OCI-LY3 (cell line): Measurements from ENCODE around the gene BRWD1.

Experiments used
- H2AFZ ChIP-seq: fragments of 200-600, 300-600 bp; shearing (Covaris generic); 2 replicates; pipeline ENCODE4 v1.6.0; 2014; ENCODE audit warnings: antibody characterized with exemption, low read depth, low read length
- H3K27ac ChIP-seq: fragments of 200-600, 300-600 bp; sonication (generic); 2 replicates; pipeline ENCODE4 v1.5.1; 2014; ENCODE audit warnings: mild to moderate bottlenecking, low read length, moderate library complexity, mixed read lengths
- H3K27me3 ChIP-seq: fragments of 200-600, 300-600 bp; sonication (generic); 2 replicates; pipeline ENCODE4 v1.6.1; 2014; ENCODE audit warnings: low read depth, low read length, mixed read lengths
- H3K36me3 ChIP-seq: fragments of 200-600, 300-600 bp; sonication (generic); replicated peaks from 2 replicates; pipeline ENCODE3; 2014; ENCODE audit warnings: low read depth, low read length, mixed read lengths
- H3K4me1 ChIP-seq: fragments of 300-600, 200-600 bp; sonication (generic); 2 replicates; pipeline ENCODE4 v1.6.1; 2014; ENCODE audit warnings: low read length, mixed read lengths
- H3K4me2 ChIP-seq: fragments of 200-600, 300-600 bp; sonication (generic); 2 replicates; pipeline ENCODE4 v1.6.1; 2014; ENCODE audit warnings: low read length, mixed read lengths
- H3K4me3 ChIP-seq: fragments of 300-600, 200-600 bp; sonication (generic); 2 replicates; pipeline ENCODE4 v1.5.1; 2014; ENCODE audit warnings: antibody characterized with exemption, mild to moderate bottlenecking, low read length, moderate library complexity
- H3K79me2 ChIP-seq: fragments of 300-600, 200-600 bp; shearing (Covaris generic); 2 replicates; pipeline ENCODE4 v1.6.1; 2014; ENCODE audit warnings: mild to moderate bottlenecking, low read length, mixed read lengths
- H3K9ac ChIP-seq: fragments of 300-600, 200-600 bp; shearing (Covaris generic); 2 replicates; pipeline ENCODE4 v1.6.0; 2014; ENCODE audit warnings: mild to moderate bottlenecking, low read length, moderate library complexity
- H3K9me3 ChIP-seq: fragments of 200-600, 300-600 bp; shearing (Covaris generic); 2 replicates; pipeline ENCODE4 v1.6.1; 2014; ENCODE audit warnings: low read length, mixed read lengths; ENCODE audit not compliant: insufficient read depth
- H4K20me1 ChIP-seq: fragments of 200-600, 300-600 bp; sonication (generic); 2 replicates; pipeline ENCODE4 v1.6.1; 2016; ENCODE audit warnings: low read length, mixed read lengths; ENCODE audit not compliant: insufficient read depth
- EZH2phosphoT487 ChIP-seq: fragments of 200-600 bp; shearing (Covaris generic); IDR thresholded peaks from 2 replicates; pipeline ENCODE4 v1.6.1; 2018; ENCODE audit warnings: antibody characterized with exemption, mixed run types, low read depth
- TF ChIP-seq, protein P1 (sequence below): fragments of 200-600, 300-600 bp; sonication (generic); IDR thresholded peaks from 2 replicates; pipeline ENCODE4 v1.5.1; 2014; ENCODE audit warnings: antibody characterized with exemption, low read length, low read depth

Gene BRWD1

DNA sequence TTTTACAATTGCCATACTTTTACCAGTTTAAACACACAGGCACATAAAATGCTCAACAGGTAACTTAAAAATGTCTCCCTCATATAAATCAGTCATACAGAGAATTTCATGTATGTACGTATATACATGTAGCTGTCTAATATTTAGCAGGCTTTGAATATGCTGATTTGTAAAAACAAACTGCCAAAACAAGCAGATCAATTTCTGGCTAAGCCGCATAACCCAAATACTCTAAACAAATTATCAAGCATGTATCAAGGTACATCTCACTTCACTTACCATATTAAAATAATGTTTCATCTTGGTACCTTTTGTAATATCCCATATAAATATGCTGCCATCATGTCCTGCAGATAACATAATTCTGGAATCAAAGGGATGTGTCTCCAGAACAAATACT is 43.8 kb downstream of the BRWD1 start:
- no peak for TF ChIP-seq EZH2phosphoT487
- TF ChIP-seq, protein P1, sequence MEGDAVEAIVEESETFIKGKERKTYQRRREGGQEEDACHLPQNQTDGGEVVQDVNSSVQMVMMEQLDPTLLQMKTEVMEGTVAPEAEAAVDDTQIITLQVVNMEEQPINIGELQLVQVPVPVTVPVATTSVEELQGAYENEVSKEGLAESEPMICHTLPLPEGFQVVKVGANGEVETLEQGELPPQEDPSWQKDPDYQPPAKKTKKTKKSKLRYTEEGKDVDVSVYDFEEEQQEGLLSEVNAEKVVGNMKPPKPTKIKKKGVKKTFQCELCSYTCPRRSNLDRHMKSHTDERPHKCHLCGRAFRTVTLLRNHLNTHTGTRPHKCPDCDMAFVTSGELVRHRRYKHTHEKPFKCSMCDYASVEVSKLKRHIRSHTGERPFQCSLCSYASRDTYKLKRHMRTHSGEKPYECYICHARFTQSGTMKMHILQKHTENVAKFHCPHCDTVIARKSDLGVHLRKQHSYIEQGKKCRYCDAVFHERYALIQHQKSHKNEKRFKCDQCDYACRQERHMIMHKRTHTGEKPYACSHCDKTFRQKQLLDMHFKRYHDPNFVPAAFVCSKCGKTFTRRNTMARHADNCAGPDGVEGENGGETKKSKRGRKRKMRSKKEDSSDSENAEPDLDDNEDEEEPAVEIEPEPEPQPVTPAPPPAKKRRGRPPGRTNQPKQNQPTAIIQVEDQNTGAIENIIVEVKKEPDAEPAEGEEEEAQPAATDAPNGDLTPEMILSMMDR = no peak
- Histone ChIP-seq H3K4me3 (no peak overlapping the region), H3K4me1 (no peaks in the 10 kb centered on the region), H3K79me2 (no peaks in the 10 kb centered on the region), H3K36me3 (peaks cover 17% of the 10 kb centered on the region), H3K9me3 (no peaks in the 10 kb centered on the region), H3K4me2 (no peak overlapping the region), H3K27ac (no peak overlapping the region), H3K27me3 (no peaks in the 10 kb centered on the region), H4K20me1 (no peaks in the 10 kb centered on the region), H3K9ac (no peak overlapping the region), H2AFZ (no peak overlapping the region)

DNA sequence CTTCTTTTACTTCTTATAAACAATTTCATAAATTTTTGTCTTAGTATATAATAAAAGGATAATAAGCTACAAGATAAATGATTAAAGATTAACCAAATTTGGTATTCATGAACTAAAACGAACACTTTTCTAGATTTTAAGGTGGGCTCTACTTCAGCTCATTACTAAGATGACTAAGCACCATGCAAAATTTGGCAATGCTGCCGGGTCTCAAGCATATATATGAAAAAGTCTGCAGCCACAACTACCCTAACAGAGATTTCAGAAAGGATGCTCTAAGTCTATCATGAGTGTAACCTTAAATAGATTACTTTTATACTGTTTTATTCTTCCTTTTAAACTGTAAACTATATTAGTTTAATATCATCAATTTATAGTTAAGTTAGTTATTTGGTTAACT is 47.8 kb downstream of the BRWD1 start:
- no peaks in the 10 kb centered on the region for H3K4me1 ChIP-seq
- H3K79me2 ChIP-seq = no peaks in the 10 kb centered on the region; the same call in 1 of the 2 replicates
- no peak overlapping the region for H3K4me2 ChIP-seq
- peaks cover 33% of the 10 kb centered on the region for H3K36me3 ChIP-seq
- H3K9me3 ChIP-seq = no peaks in the 10 kb centered on the region
- no peaks in the 10 kb centered on the region for H4K20me1 ChIP-seq
- no peaks in the 10 kb centered on the region for H3K27me3 ChIP-seq
- no peak overlapping the region for H2AFZ ChIP-seq
- H3K9ac ChIP-seq = no peak overlapping the region
- H3K27ac ChIP-seq = no peak overlapping the region
- TF ChIP-seq EZH2phosphoT487 = no peak
- TF ChIP-seq, protein P1 = no peak
- H3K4me3 ChIP-seq = no peak overlapping the region

DNA sequence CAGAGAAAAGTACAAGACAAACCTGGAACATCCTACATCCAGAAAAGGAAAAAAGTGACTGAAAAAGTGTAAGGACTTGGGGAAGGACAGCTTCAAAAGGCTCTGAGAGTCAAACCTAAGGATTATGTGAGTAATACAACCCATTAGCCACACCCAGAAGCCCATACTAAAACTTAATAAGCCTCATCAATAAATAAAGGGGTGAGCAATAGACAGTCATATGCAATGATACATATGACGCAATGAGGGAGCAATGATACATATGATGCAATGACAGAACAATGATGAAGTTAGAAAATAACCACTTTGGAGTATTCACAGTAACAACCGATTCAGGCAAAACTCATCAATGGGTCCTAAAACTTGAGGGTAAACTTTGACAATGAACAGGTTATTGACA is 50.1 kb downstream of the BRWD1 start:
- H3K79me2 ChIP-seq = no peaks in the 10 kb centered on the region; the same call in 1 of the 2 replicates
- no peaks in the 10 kb centered on the region for H3K9me3 ChIP-seq
- no peak overlapping the region for H3K4me3 ChIP-seq
- H3K27me3 ChIP-seq = no peaks in the 10 kb centered on the region
- peaks cover 36% of the 10 kb centered on the region for H3K36me3 ChIP-seq
- H3K27ac ChIP-seq = no peak overlapping the region
- H3K4me1 ChIP-seq = no peaks in the 10 kb centered on the region
- H3K4me2 ChIP-seq = no peak overlapping the region
- no peak for TF ChIP-seq EZH2phosphoT487
- TF ChIP-seq, protein P1 = no peak
- no peak overlapping the region for H2AFZ ChIP-seq
- no peaks in the 10 kb centered on the region for H4K20me1 ChIP-seq
- H3K9ac ChIP-seq = no peak overlapping the region

DNA sequence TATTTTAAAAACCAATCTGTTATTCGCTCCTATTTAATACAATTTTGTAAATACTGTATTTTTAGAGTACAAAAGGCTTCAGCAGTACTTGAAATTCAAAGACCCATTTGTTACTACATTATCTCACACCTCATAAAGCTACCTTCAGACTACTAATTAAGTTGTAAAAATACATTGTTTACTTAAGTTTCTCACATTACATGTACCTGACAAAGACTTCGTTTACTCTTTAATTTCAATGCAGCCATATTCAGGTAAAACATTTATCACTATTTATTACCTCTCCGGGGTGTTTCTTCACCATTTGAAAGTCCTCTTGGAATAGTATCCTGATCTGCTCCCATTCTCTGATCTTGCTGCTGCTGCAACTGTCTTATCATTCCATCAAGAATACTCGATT is 55.2 kb downstream of the BRWD1 start:
- no peaks in the 10 kb centered on the region for H3K4me1 ChIP-seq
- H3K36me3 ChIP-seq = peaks cover 23% of the 10 kb centered on the region
- H3K9ac ChIP-seq = no peak overlapping the region
- no peak for TF ChIP-seq EZH2phosphoT487
- TF ChIP-seq, protein P1 = no peak
- H3K4me3 ChIP-seq = no peak overlapping the region
- no peaks in the 10 kb centered on the region for H3K9me3 ChIP-seq
- no peak overlapping the region for H3K4me2 ChIP-seq
- no peaks in the 10 kb centered on the region for H4K20me1 ChIP-seq
- no peak overlapping the region for H3K27ac ChIP-seq
- H3K79me2 ChIP-seq = no peaks in the 10 kb centered on the region; the same call in 1 of the 2 replicates
- H2AFZ ChIP-seq = no peak overlapping the region
- no peaks in the 10 kb centered on the region for H3K27me3 ChIP-seq
